HG03354 (cell line): ENCODE results near the gene PUM2.
"Not testable (repeated sequence)": the region's sequence is repeated elsewhere in the genome, so short reads cannot be mapped to it uniquely, and the experiment has no call there.

Source experiments
- ATAC-seq: cut with Tn5 transposase; IDR thresholded peaks from one replicate; pipeline ENCODE4 v1.9.1; 2021; ENCODE audit warnings: mild to moderate bottlenecking; ENCODE audit not compliant: unreplicated experiment, poor library complexity, severe bottlenecking

The PUM2 gene

GRCh38 chr2:20307311-20307710 lies 43.3 kb downstream of the PUM2 start:
- no peak for ATAC-seq

GRCh38 chr2:20304411-20304810 lies 46.2 kb downstream of the PUM2 start:
- no peak for ATAC-seq

- no peak for ATAC-seq
These were observed 46.7 kb downstream of the PUM2 start for GRCh38 chr2:20303966-20304365.

DNA sequence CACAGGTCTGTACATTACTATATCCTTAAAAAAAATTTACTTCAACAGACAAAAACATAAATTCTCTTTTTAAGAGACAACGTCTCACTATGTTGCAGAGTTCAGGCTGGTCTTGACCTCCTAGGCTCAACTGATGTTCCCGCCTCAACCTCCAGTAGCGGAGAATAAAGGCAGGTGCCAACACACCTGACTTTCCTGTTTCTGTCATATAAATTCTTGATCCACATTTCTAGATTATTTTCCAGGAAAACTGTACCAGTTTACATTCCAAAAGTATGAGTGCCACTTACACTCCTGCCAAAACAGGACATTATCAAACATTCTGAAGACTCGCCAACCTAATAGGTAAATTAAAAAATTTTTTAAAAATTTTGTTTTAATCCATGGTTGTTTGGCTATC lies 48.6 kb downstream of the PUM2 start:
- no peak for ATAC-seq

DNA sequence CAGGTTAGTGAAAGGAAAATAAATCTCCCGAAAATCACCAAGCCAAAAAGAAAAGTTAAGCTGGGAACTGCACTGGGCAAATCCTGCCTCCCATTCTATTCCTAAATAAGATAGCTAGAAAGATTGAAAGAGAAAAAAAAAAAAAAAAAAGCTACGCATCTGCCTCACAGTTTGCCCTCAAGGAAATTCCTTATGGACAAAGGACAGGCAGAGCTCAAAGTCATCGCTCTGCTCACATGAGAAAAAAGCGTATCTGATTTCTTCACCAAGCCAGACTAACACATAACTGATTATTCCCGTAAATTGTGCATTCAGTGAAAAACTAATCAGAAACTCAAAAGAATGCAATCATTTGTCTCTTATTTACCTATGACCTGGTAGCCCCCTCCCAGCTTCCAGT lies 50.0 kb downstream of the PUM2 start:
- no peak for ATAC-seq

GRCh38 chr2:20299113-20299512 lies 51.5 kb downstream of the PUM2 start:
- ATAC-seq, result no peak

DNA sequence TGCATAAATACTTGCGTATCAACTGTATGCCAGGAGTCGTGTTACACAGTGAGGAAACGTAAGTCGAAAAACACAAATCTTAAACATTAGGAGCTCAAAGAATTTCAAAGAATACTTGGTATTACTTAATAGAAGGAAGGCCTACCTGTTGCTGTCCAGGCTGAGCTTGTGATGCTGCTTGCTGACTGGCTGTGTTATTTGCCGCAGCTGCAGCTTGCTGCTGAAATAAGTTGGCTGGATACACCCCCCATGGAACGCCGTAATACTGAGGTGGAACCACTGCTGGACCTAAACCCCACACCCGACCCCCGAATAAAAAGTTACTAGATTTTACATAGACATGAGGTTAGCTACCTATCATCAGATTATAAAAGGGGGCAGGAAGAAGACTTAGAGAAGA lies 56.4 kb downstream of the PUM2 start:
- ATAC-seq, result no peak

- no peak for ATAC-seq
These were observed 57.7 kb downstream of the PUM2 start for GRCh38 chr2:20292984-20293383.

- ATAC-seq, result no peak
These were observed 58.7 kb downstream of the PUM2 start for GRCh38 chr2:20291846-20292408.

DNA sequence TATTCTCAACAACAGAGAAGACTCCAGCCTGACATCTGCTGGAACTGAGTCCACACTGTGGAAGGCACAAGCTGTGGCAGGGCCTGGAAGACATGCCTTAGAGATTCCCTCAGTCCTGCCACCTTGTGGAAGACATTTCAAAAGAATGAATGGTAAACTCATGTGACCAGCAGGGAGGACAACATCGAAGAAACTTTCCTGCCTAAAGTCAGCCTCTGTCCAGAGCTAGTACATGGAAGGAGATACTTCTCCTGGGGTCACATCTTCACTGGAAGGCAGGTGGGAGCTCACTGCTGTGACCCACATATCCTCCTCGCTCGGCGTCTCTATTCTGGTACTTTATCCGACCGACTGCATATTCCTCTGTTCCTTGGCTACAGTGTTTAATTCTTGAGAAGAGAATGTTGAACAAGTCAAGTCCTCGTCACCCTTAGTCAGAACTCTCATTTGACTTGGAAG lies 59.5 kb downstream of the PUM2 start:
- ATAC-seq, result peak; percentile 80

GRCh38 chr2:20288642-20289340 lies 61.9 kb downstream of the PUM2 start:
- ATAC-seq, result no peak

- ATAC-seq, result no peak
These were observed 67.6 kb downstream of the PUM2 start for GRCh38 chr2:20282916-20283592.

GRCh38 chr2:20281876-20282275 lies 68.8 kb downstream of the PUM2 start:
- no peak for ATAC-seq

DNA sequence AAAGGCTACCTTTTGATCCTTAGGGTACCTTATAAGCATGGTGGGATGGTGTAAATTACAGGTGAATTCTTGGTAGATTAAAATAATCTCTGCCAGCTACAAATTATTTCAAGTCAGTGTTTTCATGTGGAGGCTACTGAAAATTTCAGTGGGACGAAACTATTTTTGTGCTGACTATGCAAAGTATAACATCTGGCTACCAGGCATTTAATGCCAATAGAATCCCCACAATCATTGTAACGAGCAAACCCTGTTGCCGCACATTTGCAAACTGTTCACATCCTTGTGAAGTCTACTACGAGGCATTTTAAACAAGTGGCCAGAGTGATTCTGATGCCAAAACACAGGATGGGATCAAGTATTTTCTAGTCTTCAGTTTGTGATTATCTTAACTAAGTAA lies 77.6 kb downstream of the PUM2 start:
- ATAC-seq, result no peak

GRCh38 chr2:20268317-20268716 lies 82.3 kb downstream of the PUM2 start:
- not testable (repeated sequence) for ATAC-seq

GRCh38 chr2:20267529-20267928 lies 83.1 kb downstream of the PUM2 start:
- ATAC-seq, result no peak

DNA sequence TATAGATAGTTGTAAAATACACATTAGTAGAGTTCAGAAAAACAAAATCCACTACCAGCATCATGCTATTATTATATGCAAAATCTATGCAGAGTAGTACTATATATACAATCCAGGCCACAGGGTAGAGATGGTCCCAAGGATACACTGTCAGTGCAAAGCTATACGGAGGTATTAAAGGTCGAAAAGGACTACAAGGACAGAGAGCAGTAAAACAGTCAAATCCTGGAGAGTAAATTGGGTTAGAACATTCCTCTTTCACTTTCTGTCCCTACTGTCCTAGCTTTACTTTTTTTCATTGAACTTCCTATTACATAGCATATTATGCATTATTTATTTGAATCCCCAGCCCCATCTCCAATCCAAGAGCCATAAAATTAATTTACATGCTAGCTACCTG lies 86.0 kb downstream of the PUM2 start:
- ATAC-seq, result no peak

- ATAC-seq, result no peak
These were observed 93.2 kb downstream of the PUM2 start for GRCh38 chr2:20257411-20257810.

DNA sequence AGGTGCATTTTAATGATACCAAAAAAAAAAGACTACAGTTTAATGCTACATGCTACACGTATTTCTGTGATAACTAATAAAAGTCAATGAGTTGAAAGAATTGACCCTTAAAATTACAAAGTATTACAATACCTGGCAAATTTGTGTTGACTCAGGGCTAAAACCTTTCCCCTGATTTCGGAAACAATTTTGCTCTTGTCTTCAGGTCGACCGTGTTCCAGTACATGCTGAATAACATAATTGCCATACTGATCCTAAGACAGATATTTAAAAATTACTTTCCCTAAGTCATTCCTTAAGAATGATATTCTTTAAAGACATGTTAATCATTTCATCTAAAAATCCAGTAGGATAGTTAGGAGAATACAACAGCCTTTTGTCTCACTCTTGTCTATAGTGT lies 95.9 kb downstream of the PUM2 start:
- ATAC-seq, result no peak

GRCh38 chr2:20250436-20250835 lies 100.2 kb downstream of the PUM2 start:
- no peak for ATAC-seq

DNA sequence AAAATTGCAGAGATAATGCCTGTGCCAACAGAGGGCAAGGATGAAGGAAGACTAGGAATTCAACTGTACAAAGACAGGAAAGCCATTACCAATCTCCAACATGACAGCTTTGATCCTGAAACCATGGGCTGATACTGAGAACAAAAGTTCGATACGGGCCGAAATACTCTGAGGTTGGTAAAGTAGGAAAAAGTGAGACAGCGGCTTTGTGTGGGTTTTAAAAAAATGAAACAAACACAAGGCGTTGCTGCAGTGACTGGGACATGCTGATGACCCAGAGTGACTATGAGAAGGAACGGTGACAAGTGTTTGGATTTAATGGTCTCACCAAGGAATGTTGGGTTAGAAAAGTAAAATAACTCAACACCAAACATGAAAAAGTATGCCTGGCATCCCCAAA lies 101.5 kb downstream of the PUM2 start:
- ATAC-seq, result no peak
